ENCODE measurements around the gene CPLX3.

- TF ChIP-seq CTCF (IDR thresholded peaks at IDR 0.05; ENCODE audit: borderline replicate concordance, extremely low read depth, low read length, poor library complexity, severe bottlenecking) (no peak), EZH2 (IDR thresholded peaks at IDR 0.05; ENCODE audit: borderline replicate concordance, low read depth, low read length, severe bottlenecking) (no peak)
Measured at GRCh38 chr15:74780523-74781430, 45.6 kb upstream of the CPLX3 start.

Measured in DND-41 (cell line).